Mesenchymal stem cell (in vitro differentiated cells and primary cell): ENCODE data around the gene MYL5. TPM values are rescaled to one million over a fixed set of nuclear protein-coding genes. Genes with fewer than 3 reads are reported as not detected.

ENCODE experiments used
- DNase-seq: peaks from one replicate; pipeline ENCODE4 v3.0.0-alpha.2; 2013
- H2AFZ ChIP-seq: one replicate; pipeline ENCODE4 v1.6.1; 2013; ENCODE audit warnings: low read depth, mild to moderate bottlenecking, control low read depth, inconsistent platforms, low read length, moderate library complexity
- H2AK5ac ChIP-seq: 2 replicates; pipeline ENCODE4 v1.6.1; 2013; ENCODE audit warnings: low read length, moderate library complexity, mild to moderate bottlenecking, inconsistent platforms; ENCODE audit not compliant: severe bottlenecking
- H2BK120ac ChIP-seq: one replicate; pipeline ENCODE4 v1.6.1; 2013; ENCODE audit warnings: low read depth, mild to moderate bottlenecking, inconsistent platforms, low read length, moderate library complexity
- H2BK12ac ChIP-seq, 2 experiments: one replicate each; pipeline ENCODE4 v1.6.1; 2013; ENCODE audit warnings: inconsistent platforms in 2 of 2, low read length in 2 of 2, mild to moderate bottlenecking in 2 of 2, moderate library complexity in 2 of 2, control low read depth in 1 of 2
- H2BK15ac ChIP-seq: one replicate; pipeline ENCODE4 v1.6.1; 2013; ENCODE audit warnings: mild to moderate bottlenecking, low read depth, inconsistent platforms; ENCODE audit not compliant: poor library complexity, severe bottlenecking
- H2BK5ac ChIP-seq: 2 replicates; pipeline ENCODE4 v1.6.1; 2013; ENCODE audit warnings: low read depth, mild to moderate bottlenecking, low read length, control low read depth, inconsistent platforms; ENCODE audit not compliant: poor library complexity, severe bottlenecking
- H3K14ac ChIP-seq, 2 experiments: one replicate each; pipeline ENCODE4 v1.6.1; 2013; ENCODE audit warnings: inconsistent platforms in 2 of 2, low read length in 2 of 2, control low read depth in 1 of 2, mild to moderate bottlenecking in 1 of 2, moderate library complexity in 1 of 2
- H3K18ac ChIP-seq, 2 experiments: one replicate each; pipeline ENCODE4 v1.6.1; 2013; ENCODE audit warnings: inconsistent platforms in 2 of 2, low read length in 2 of 2, control low read depth in 1 of 2, low read depth in 1 of 2, mild to moderate bottlenecking in 1 of 2
- H3K23ac ChIP-seq, 2 experiments: one replicate each; pipeline ENCODE4 v1.6.1; 2013; ENCODE audit warnings: inconsistent platforms in 2 of 2, low read length in 2 of 2, mild to moderate bottlenecking in 2 of 2, moderate library complexity in 2 of 2, control low read depth in 1 of 2
- H3K27ac ChIP-seq: 2 replicates; pipeline ENCODE4 v1.5.1; 2013; ENCODE audit warnings: mild to moderate bottlenecking, moderate library complexity, low read length, control low read depth, inconsistent platforms; ENCODE audit not compliant: poor library complexity, severe bottlenecking
- H3K27me3 ChIP-seq, 2 experiments: 2 replicates each; pipeline versions ENCODE4 v1.6.1 to v1.7.0; 2013; ENCODE audit warnings: low read length in 2 of 2, mild to moderate bottlenecking in 2 of 2, moderate library complexity in 2 of 2, control low read depth in 1 of 2, inconsistent platforms in 1 of 2; ENCODE audit not compliant: control insufficient read depth in 1 of 2, insufficient read depth in 1 of 2
- H3K36me3 ChIP-seq, 2 experiments: 2 replicates each; pipeline versions ENCODE4 v1.6.1 to v1.7.0; 2013; ENCODE audit warnings: low read length in 2 of 2, control low read depth in 1 of 2, inconsistent platforms in 1 of 2, low read depth in 1 of 2, mild to moderate bottlenecking in 1 of 2; ENCODE audit not compliant: insufficient read depth in 2 of 2, control insufficient read depth in 1 of 2
- H3K4ac ChIP-seq, 2 experiments: one replicate each; pipeline ENCODE4 v1.6.1; 2013; ENCODE audit warnings: inconsistent platforms in 2 of 2, low read length in 2 of 2, mild to moderate bottlenecking in 2 of 2, moderate library complexity in 2 of 2, control low read depth in 1 of 2, low read depth in 1 of 2
- H3K4me1 ChIP-seq: 2 replicates; pipeline ENCODE4 v1.6.1; 2013; ENCODE audit warnings: low read depth, low read length, control low read depth; ENCODE audit not compliant: control insufficient read depth, insufficient read depth
- H3K4me2 ChIP-seq: 2 replicates; pipeline ENCODE4 v1.6.1; 2013; ENCODE audit warnings: low read length, mild to moderate bottlenecking, inconsistent platforms; ENCODE audit not compliant: poor library complexity, severe bottlenecking
- H3K4me3 ChIP-seq, 2 experiments: 2 replicates each; pipeline versions ENCODE4 v1.5.1 to v1.7.0; 2013; ENCODE audit warnings: low read length in 2 of 2, mild to moderate bottlenecking in 2 of 2, control low read depth in 1 of 2, low read depth in 1 of 2; ENCODE audit not compliant: insufficient read depth in 1 of 2
- H3K79me1 ChIP-seq: replicated peaks from 2 replicates; pipeline ENCODE4 v1.6.1; 2013; ENCODE audit warnings: mild to moderate bottlenecking, control low read depth, low read length, inconsistent platforms; ENCODE audit not compliant: poor library complexity, severe bottlenecking
- H3K9ac ChIP-seq: 2 replicates; pipeline ENCODE4 v1.7.0; 2013; ENCODE audit warnings: mild to moderate bottlenecking, low read length, moderate library complexity
- H3K9me3 ChIP-seq: 2 replicates; pipeline ENCODE4 v1.7.0; 2013; ENCODE audit warnings: mild to moderate bottlenecking, low read length; ENCODE audit not compliant: control insufficient read depth
- H4K8ac ChIP-seq: one replicate; pipeline ENCODE4 v1.6.1; 2013; ENCODE audit warnings: inconsistent platforms, mild to moderate bottlenecking, low read length, moderate library complexity
- H4K91ac ChIP-seq: one replicate; pipeline ENCODE4 v1.6.1; 2013; ENCODE audit warnings: mild to moderate bottlenecking, low read length, inconsistent platforms
- WGBS: methylation state at CpG from one replicate; pipeline ENCODE4 v1.1.7; 2013; ENCODE audit warnings: mixed read lengths; 5-methylcytosine and 5-hydroxymethylcytosine counted together
- polyA plus RNA-seq, 2 experiments: library from polyadenylated mRNA; stranded (reverse); fragments of 200-250 nt; gene quantifications; one replicate each; pipeline ENCODE4 v1.2.3, GENCODE V29; 2013

The MYL5 gene, protein sequence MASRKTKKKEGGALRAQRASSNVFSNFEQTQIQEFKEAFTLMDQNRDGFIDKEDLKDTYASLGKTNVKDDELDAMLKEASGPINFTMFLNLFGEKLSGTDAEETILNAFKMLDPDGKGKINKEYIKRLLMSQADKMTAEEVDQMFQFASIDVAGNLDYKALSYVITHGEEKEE
- polyA plus RNA-seq (2013, experiment 1 of 2) = 15.0 TPM
- polyA plus RNA-seq (2013, experiment 2 of 2) = 13.1 TPM

DNA sequence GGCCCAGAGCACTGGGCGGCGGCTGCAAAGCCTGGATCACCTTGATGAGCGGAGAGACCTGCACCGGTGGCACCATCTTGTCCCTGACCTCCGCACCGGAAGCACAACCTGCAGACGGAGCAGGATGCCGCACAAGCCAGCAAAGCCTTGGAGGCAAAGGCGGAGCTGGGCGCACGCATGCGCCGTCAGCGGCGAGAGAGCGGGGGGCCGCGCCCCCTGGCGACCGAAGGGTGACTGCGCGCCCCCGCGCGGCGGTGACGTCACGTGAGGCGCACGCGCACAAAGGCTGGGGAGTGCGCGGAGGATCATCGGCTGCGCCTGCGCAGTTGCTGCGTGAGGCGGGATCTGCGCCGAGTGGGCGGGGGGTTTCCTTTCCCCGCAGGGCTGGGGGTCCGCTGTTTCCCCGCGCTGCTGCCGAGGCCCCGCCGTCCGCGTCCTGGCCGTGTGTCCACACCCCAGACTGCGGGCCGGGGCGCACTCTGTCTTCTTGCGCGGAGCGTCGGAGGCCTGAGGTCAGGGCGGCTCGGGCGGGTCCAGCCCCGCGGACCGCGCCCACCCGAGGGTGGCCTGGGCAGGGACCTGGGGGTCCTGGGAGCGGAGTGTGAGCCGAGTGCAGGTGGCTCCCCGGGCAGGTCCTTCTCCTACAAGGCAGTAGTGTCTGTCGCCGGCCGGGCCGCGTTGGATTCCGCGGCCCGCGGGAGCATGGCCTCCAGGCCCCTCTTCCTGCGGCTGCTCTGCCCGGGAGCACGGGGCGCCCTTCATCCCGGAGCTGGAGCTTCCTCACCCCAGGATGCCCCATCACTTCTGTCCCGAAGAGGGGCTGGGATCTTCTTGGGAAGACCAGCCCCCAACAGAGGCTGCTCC is at the start of gene MYL5, which contains the start of gene ATP5ME:
MYL5 (plus strand) TSS at position 371 of the 864 bp plus-strand sequence. CDS start 3,485 bp downstream, outside the sequence.
ATP5ME (minus strand) TSS at position 105 of the 864 bp plus-strand sequence; CDS start at position 76, 29 bp downstream.
- 1% methylated on average over 70 of the region's 84 CpGs for WGBS
- DNase-seq = peak; percentile 90

GRCh38 chr4:624705-625590 is 49.4 kb upstream of the MYL5 start, which contains the start of gene PDE6B:
TSS of gene PDE6B (plus strand) at chr4:625573. CDS start at chr4:625627, 54 bp downstream.
- H3K79me1 ChIP-seq = no peaks in the 10 kb centered on the region

More for the DNA sequence above, at the start of gene MYL5, which contains the start of gene ATP5ME:
- H2BK12ac ChIP-seq = peak within 1 kb of the TSS in 1 of 2 experiments; percentile 68
- no peak within 1 kb of the TSS for H3K27ac ChIP-seq
- peak within 1 kb of the TSS; percentile 86 for H4K91ac ChIP-seq
- no peaks in the 10 kb centered on the region for H3K27me3 ChIP-seq
- peak within 1 kb of the TSS; percentile 83 for H2BK120ac ChIP-seq
- peak within 1 kb of the TSS; percentile 90 to 94 for H3K4me3 ChIP-seq
- H2BK5ac ChIP-seq = no peak within 1 kb of the TSS
- peak within 1 kb of the TSS in 1 of 2 experiments; percentile 85 for H3K23ac ChIP-seq
- H3K79me1 ChIP-seq = peaks cover 27% of the 10 kb centered on the region
- H3K14ac ChIP-seq = peak within 1 kb of the TSS; percentile 77 to 96
- peaks cover 23 to 43% of the 10 kb centered on the region in 2 experiments for H3K36me3 ChIP-seq
- H2AK5ac ChIP-seq = peak within 1 kb of the TSS; percentile 55
- H2AFZ ChIP-seq = peak within 1 kb of the TSS; percentile 72
- peak within 1 kb of the TSS; percentile 88 for H4K8ac ChIP-seq
- peak within 1 kb of the TSS; percentile 81 to 98 for H3K18ac ChIP-seq
- peak within 1 kb of the TSS; percentile 96 for H3K9ac ChIP-seq
- peaks cover 32% of the 10 kb centered on the region for H3K4me1 ChIP-seq
- peak within 1 kb of the TSS; percentile 85 for H2BK15ac ChIP-seq
- H3K4me2 ChIP-seq = peak within 1 kb of the TSS; percentile 95
- peak within 1 kb of the TSS; percentile 69 to 95 for H3K4ac ChIP-seq
- no peaks in the 10 kb centered on the region for H3K9me3 ChIP-seq

DNA sequence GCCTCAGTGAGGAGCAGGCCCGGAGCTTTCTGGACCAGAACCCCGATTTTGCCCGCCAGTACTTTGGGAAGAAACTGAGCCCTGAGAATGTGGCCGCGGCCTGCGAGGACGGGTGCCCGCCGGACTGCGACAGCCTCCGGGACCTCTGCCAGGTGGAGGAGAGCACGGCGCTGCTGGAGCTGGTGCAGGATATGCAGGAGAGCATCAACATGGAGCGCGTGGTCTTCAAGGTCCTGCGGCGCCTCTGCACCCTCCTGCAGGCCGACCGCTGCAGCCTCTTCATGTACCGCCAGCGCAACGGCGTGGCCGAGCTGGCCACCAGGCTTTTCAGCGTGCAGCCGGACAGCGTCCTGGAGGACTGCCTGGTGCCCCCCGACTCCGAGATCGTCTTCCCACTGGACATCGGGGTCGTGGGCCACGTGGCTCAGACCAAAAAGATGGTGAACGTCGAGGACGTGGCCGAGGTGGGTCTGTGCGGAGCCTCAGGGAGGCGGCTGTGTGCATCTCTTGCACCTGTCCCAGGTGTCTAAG is 48.6 kb upstream of the MYL5 start:
- H3K4me1 ChIP-seq = peaks cover 20% of the 10 kb centered on the region
- H2AFZ ChIP-seq = no peak overlapping the region
- H3K27me3 ChIP-seq = peaks cover 26 to 29% of the 10 kb centered on the region in 2 experiments
- no peak overlapping the region for H4K91ac ChIP-seq
- no peak overlapping the region for H3K9ac ChIP-seq
- H3K36me3 ChIP-seq = no peaks in the 10 kb centered on the region
- H2BK120ac ChIP-seq = no peak overlapping the region
- no peaks in the 10 kb centered on the region for H3K79me1 ChIP-seq
- H2BK5ac ChIP-seq = no peak overlapping the region
- no peak overlapping the region for H3K4ac ChIP-seq
- WGBS = 93% methylated on average over 39 of the region's 39 CpGs
- H2AK5ac ChIP-seq = no peak overlapping the region
- no peak overlapping the region for H4K8ac ChIP-seq
- no peak overlapping the region for H3K23ac ChIP-seq
- H3K4me2 ChIP-seq = no peak overlapping the region
- no peak overlapping the region for H2BK12ac ChIP-seq
- H3K18ac ChIP-seq = no peak overlapping the region
- no peaks in the 10 kb centered on the region for H3K9me3 ChIP-seq
- peak overlapping the region; percentile 3 for H3K27ac ChIP-seq
- no peak for DNase-seq
- no peak overlapping the region for H3K4me3 ChIP-seq
- no peak overlapping the region for H3K14ac ChIP-seq
- H2BK15ac ChIP-seq = no peak overlapping the region

More at GRCh38 chr4:624705-625590, 49.4 kb upstream of the MYL5 start, which contains the start of gene PDE6B:
- Histone ChIP-seq H2AFZ (no peak within 1 kb of the TSS), H3K27me3 (peaks cover 23 to 36% of the 10 kb centered on the region in 2 experiments), H3K4ac (no peak within 1 kb of the TSS), H4K8ac (no peak within 1 kb of the TSS), H3K27ac (peak within 1 kb of the TSS; percentile 3), H3K14ac (no peak within 1 kb of the TSS), H2BK5ac (no peak within 1 kb of the TSS), H4K91ac (no peak within 1 kb of the TSS), H2AK5ac (no peak within 1 kb of the TSS), H3K9ac (no peak within 1 kb of the TSS), H3K4me1 (peaks cover 17% of the 10 kb centered on the region), H3K23ac (no peak within 1 kb of the TSS), H3K36me3 (no peaks in the 10 kb centered on the region), H2BK12ac (no peak within 1 kb of the TSS), H3K4me2 (peak within 1 kb of the TSS; percentile 13), H3K9me3 (no peaks in the 10 kb centered on the region), H2BK120ac (no peak within 1 kb of the TSS), H2BK15ac (no peak within 1 kb of the TSS), H3K18ac (no peak within 1 kb of the TSS), H3K4me3 (no peak within 1 kb of the TSS)
- whole genome bisulfite sequencing = 61% methylated on average over 19 of the region's 21 CpGs
- no peak for DNase-seq
